ENCODE data around the gene EFCAB6. TPM values are rescaled to one million over a fixed set of nuclear protein-coding genes. Genes with fewer than 3 reads are reported as not detected.

EFCAB6 gene
- total and polyA plus RNA-seq, 7 experiments from 2014 or later = 0.08 to 1.4 (median 0.39) TPM; not detected in 1

GRCh38 chr22:43637275-43638260 is 174.5 kb downstream of the EFCAB6 start:
- Histone ChIP-seq H3K36me3 (ENCODE audit: control insufficient read depth in 2 of 3, insufficient read depth in 3 of 3, low read length in 3 of 3) (no peaks in the 10 kb centered on the region), H3K4me1 (ENCODE audit: control insufficient read depth in 2 of 2, insufficient read depth in 2 of 2, low read length in 2 of 2) (no peaks in the 10 kb centered on the region), H3K27me3 (ENCODE audit: control insufficient read depth in 2 of 2, insufficient read depth in 2 of 2, low read length in 2 of 2) (no peaks in the 10 kb centered on the region), H3K9me3 (ENCODE audit: control insufficient read depth in 2 of 3, low read length in 3 of 3) (peaks cover 0 to 4% (median 0%) of the 10 kb centered on the region in 3 experiments), H3K4me3 (ENCODE audit: low read length) (no peak overlapping the region), H3K27ac (ENCODE audit: low read depth, low read length) (no peak overlapping the region)
- intact Hi-C loops (cut with micrococcal nuclease) = no loop called here
- no peak for ATAC-seq
- Mint-ChIP-seq H3K27ac (no peak overlapping the region), H3K9me3 (peaks cover 0 to 33% (median 15%) of the 10 kb centered on the region in 11 donors), H3K27me3 (peaks cover 0 to 10% (median 6%) of the 10 kb centered on the region in 5 donors), H3K4me3 (no peak overlapping the region), H3K36me3 (peaks cover 0 to 8% (median 0%) of the 10 kb centered on the region in 5 donors), H3K4me1 (no peaks in the 10 kb centered on the region)
- CTCF ChIA-PET = no interaction called here
- POLR2A ChIA-PET = no interaction called here
- DNase-seq = no peak

GRCh38 chr22:43636086-43636485 is 176.0 kb downstream of the EFCAB6 start:
- ChIA-PET CTCF (no interaction called here), POLR2A (no interaction called here)
- ATAC-seq (no peak), DNase-seq (no peak)
- Histone ChIP-seq H3K36me3 (ENCODE audit: control insufficient read depth in 2 of 3, insufficient read depth in 3 of 3, low read length in 3 of 3) (no peaks in the 10 kb centered on the region), H3K27me3 (ENCODE audit: control insufficient read depth in 2 of 2, insufficient read depth in 2 of 2, low read length in 2 of 2) (no peaks in the 10 kb centered on the region), H3K27ac (ENCODE audit: low read depth, low read length) (no peak overlapping the region), H3K4me3 (ENCODE audit: low read length) (no peak overlapping the region), H3K4me1 (ENCODE audit: control insufficient read depth in 2 of 2, insufficient read depth in 2 of 2, low read length in 2 of 2) (no peaks in the 10 kb centered on the region), H3K9me3 (ENCODE audit: control insufficient read depth in 2 of 3, low read length in 3 of 3) (peaks cover 0 to 4% (median 0%) of the 10 kb centered on the region in 3 experiments)
- Mint-ChIP-seq H3K27ac (no peak overlapping the region), H3K27me3 (peaks cover 0 to 9% (median 6%) of the 10 kb centered on the region in 5 donors), H3K36me3 (peaks cover 0 to 8% (median 0%) of the 10 kb centered on the region in 5 donors), H3K9me3 (peaks cover 0 to 33% (median 15%) of the 10 kb centered on the region in 11 donors), H3K4me1 (no peaks in the 10 kb centered on the region), H3K4me3 (no peak overlapping the region)
- intact Hi-C loops (cut with micrococcal nuclease) = no loop called here

GRCh38 chr22:43635101-43635500 is 177.0 kb downstream of the EFCAB6 start:
- Histone ChIP-seq H3K36me3 (ENCODE audit: control insufficient read depth in 2 of 3, insufficient read depth in 3 of 3, low read length in 3 of 3) (no peaks in the 10 kb centered on the region), H3K4me3 (ENCODE audit: low read length) (no peak overlapping the region), H3K4me1 (ENCODE audit: control insufficient read depth in 2 of 2, insufficient read depth in 2 of 2, low read length in 2 of 2) (no peaks in the 10 kb centered on the region), H3K27me3 (ENCODE audit: control insufficient read depth in 2 of 2, insufficient read depth in 2 of 2, low read length in 2 of 2) (no peaks in the 10 kb centered on the region), H3K27ac (ENCODE audit: low read depth, low read length) (no peak overlapping the region), H3K9me3 (ENCODE audit: control insufficient read depth in 2 of 3, low read length in 3 of 3) (peaks cover 0 to 4% (median 0%) of the 10 kb centered on the region in 3 experiments)
- no peak for DNase-seq
- H3K27me3 Mint-ChIP-seq = peaks cover 0 to 9% (median 6%) of the 10 kb centered on the region in 5 donors
- H3K4me3 Mint-ChIP-seq = no peak overlapping the region
- H3K36me3 Mint-ChIP-seq = peaks cover 0 to 8% (median 0%) of the 10 kb centered on the region in 5 donors
- CTCF ChIA-PET = no interaction called here
- POLR2A ChIA-PET = no interaction called here
- peaks cover 0 to 24% (median 14%) of the 10 kb centered on the region in 11 donors for H3K9me3 Mint-ChIP-seq
- no peaks in the 10 kb centered on the region for H3K4me1 Mint-ChIP-seq
- H3K27ac Mint-ChIP-seq = no peak overlapping the region
- ATAC-seq = no peak
- intact Hi-C loops (cut with micrococcal nuclease) = no loop called here

GRCh38 chr22:43634316-43634715 is 177.8 kb downstream of the EFCAB6 start:
- H3K27ac Mint-ChIP-seq = no peak overlapping the region
- ATAC-seq = no peak

GRCh38 chr22:43633631-43634285 is 178.3 kb downstream of the EFCAB6 start:
- CTCF ChIA-PET = no interaction called here
- no peak overlapping the region for H3K27ac Mint-ChIP-seq
- H3K4me3 ChIP-seq (ENCODE audit: low read length) = no peak overlapping the region
- intact Hi-C loops (cut with micrococcal nuclease) = no loop called here
- peaks cover 0 to 11% (median 1%) of the 10 kb centered on the region in 11 donors for H3K9me3 Mint-ChIP-seq
- H3K27me3 ChIP-seq (ENCODE audit: control insufficient read depth in 2 of 2, insufficient read depth in 2 of 2, low read length in 2 of 2) = no peaks in the 10 kb centered on the region
- no peaks in the 10 kb centered on the region for H3K9me3 ChIP-seq (ENCODE audit: control insufficient read depth in 2 of 3, low read length in 3 of 3)
- no peaks in the 10 kb centered on the region for H3K4me1 ChIP-seq (ENCODE audit: control insufficient read depth in 2 of 2, insufficient read depth in 2 of 2, low read length in 2 of 2)
- no peak overlapping the region for H3K4me3 Mint-ChIP-seq
- peaks cover 0 to 9% (median 6%) of the 10 kb centered on the region in 5 donors for H3K27me3 Mint-ChIP-seq
- ATAC-seq = no peak
- no peak for DNase-seq
- POLR2A ChIA-PET = no interaction called here
- H3K36me3 Mint-ChIP-seq = no peaks in the 10 kb centered on the region
- no peaks in the 10 kb centered on the region for H3K36me3 ChIP-seq (ENCODE audit: control insufficient read depth in 2 of 3, insufficient read depth in 3 of 3, low read length in 3 of 3)
- H3K4me1 Mint-ChIP-seq = no peaks in the 10 kb centered on the region
- no peak overlapping the region for H3K27ac ChIP-seq (ENCODE audit: low read depth, low read length)

More at GRCh38 chr22:43634316-43634715, 177.8 kb downstream of the EFCAB6 start:
- Mint-ChIP-seq H3K9me3 (peaks cover 0 to 16% (median 7%) of the 10 kb centered on the region in 11 donors), H3K4me3 (no peak overlapping the region), H3K4me1 (no peaks in the 10 kb centered on the region), H3K36me3 (peaks cover 0 to 2% (median 0%) of the 10 kb centered on the region in 5 donors), H3K27me3 (peaks cover 0 to 9% (median 6%) of the 10 kb centered on the region in 5 donors)
- H3K9me3 ChIP-seq (ENCODE audit: control insufficient read depth in 2 of 3, low read length in 3 of 3) = peaks cover 0 to under 1% (median 0%) of the 10 kb centered on the region in 3 experiments
- no peak overlapping the region for H3K4me3 ChIP-seq (ENCODE audit: low read length)
- intact Hi-C loops (cut with micrococcal nuclease) = no loop called here
- POLR2A ChIA-PET = no interaction called here
- H3K27me3 ChIP-seq (ENCODE audit: control insufficient read depth in 2 of 2, insufficient read depth in 2 of 2, low read length in 2 of 2) = no peaks in the 10 kb centered on the region
- no peaks in the 10 kb centered on the region for H3K4me1 ChIP-seq (ENCODE audit: control insufficient read depth in 2 of 2, insufficient read depth in 2 of 2, low read length in 2 of 2)
- DNase-seq = no peak
- H3K36me3 ChIP-seq (ENCODE audit: control insufficient read depth in 2 of 3, insufficient read depth in 3 of 3, low read length in 3 of 3) = no peaks in the 10 kb centered on the region
- CTCF ChIA-PET = no interaction called here
- no peak overlapping the region for H3K27ac ChIP-seq (ENCODE audit: low read depth, low read length)

- H3K27ac Mint-ChIP-seq = no peak overlapping the region
- no peak for ATAC-seq
- POLR2A ChIA-PET = no interaction called here
- H3K27me3 Mint-ChIP-seq = peaks cover 0 to 9% (median 6%) of the 10 kb centered on the region in 5 donors
- H3K9me3 ChIP-seq (ENCODE audit: control insufficient read depth in 2 of 3, low read length in 3 of 3) = no peaks in the 10 kb centered on the region
- no peaks in the 10 kb centered on the region for H3K27me3 ChIP-seq (ENCODE audit: control insufficient read depth in 2 of 2, insufficient read depth in 2 of 2, low read length in 2 of 2)
- H3K4me1 ChIP-seq (ENCODE audit: control insufficient read depth in 2 of 2, insufficient read depth in 2 of 2, low read length in 2 of 2) = no peaks in the 10 kb centered on the region
- DNase-seq = no peak
- CTCF ChIA-PET = no interaction called here
- intact Hi-C loops (cut with micrococcal nuclease) = no loop called here
- no peak overlapping the region for H3K27ac ChIP-seq (ENCODE audit: low read depth, low read length)
- no peaks in the 10 kb centered on the region for H3K36me3 ChIP-seq (ENCODE audit: control insufficient read depth in 2 of 3, insufficient read depth in 3 of 3, low read length in 3 of 3)
- no peaks in the 10 kb centered on the region for H3K4me1 Mint-ChIP-seq
- no peak overlapping the region for H3K4me3 Mint-ChIP-seq
- H3K9me3 Mint-ChIP-seq = no peaks in the 10 kb centered on the region
- no peak overlapping the region for H3K4me3 ChIP-seq (ENCODE audit: low read length)
- H3K36me3 Mint-ChIP-seq = no peaks in the 10 kb centered on the region
Measured at GRCh38 chr22:43631846-43632245, 180.3 kb downstream of the EFCAB6 start.

All from naive thymus-derived CD4-positive, alpha-beta T cell (primary cell).